Stimulated activated CD8-positive, alpha-beta memory T cell treated with anti-CD3 and anti-CD28 coated beads, Interleukin-12 subunit alpha, Interleukin-12 subunit beta, amount 100 ng/mL, for 4 hours (primary cell): ENCODE data around the gene PLA2G2A.

Experiments used
- DNase-seq: peaks from one replicate; pipeline ENCODE4 v3.0.0-alpha.2; 2020; ENCODE audit warnings: low read depth

Gene PLA2G2A

DNA sequence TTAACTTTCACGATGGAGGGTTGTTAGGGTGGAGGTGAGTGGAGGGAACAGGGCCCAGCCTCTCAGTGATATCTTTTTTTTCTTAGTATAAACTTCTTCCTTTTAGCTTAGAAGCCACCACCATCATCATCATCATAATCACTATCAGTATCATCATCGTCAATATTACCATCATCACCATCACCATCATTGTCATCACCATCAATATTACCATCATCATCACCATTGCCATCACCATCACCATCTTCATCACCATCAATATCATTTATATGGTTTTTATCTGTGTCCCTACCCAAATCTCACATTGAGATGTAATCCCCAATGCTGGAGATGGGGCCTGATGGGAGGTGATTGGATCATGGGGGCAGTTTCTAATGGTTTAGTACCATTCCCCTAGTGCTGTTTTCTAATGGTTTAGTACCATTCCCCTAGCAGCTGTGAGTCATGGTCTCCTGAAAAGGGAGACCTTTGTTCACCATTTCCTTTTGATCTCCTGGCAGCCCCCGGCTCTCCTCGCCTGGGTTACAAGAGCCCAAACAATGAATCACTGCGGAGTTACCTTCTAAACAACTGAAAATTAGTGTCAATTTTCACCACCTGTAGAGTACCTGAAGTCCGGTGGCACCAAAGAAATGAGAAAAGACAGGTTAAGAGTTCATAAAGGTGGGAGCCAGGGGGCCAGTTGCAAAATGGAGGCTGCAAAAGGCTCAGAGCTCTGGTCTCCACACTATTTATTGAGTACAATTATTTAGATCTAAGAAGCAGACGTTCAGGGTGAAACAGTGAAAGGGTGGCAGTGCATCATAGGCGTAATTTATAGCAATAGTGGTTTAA lies 52.9 kb downstream of the PLA2G2A start:
- no peak for DNase-seq
